Smooth muscle cell (in vitro differentiated cells): ENCODE results near the gene IL36RN. TPM values are rescaled to one million over a fixed set of nuclear protein-coding genes. Genes with fewer than 3 reads are reported as not detected.

ENCODE experiments used
- DNase-seq: peaks from one replicate; lab custom pipeline; 2025; ENCODE audit not compliant: unreplicated experiment; lab: John Stamatoyannopoulos, UW
- H2AFZ ChIP-seq: fragments of 200-600 bp; sonication (generic); 2 replicates; pipeline ENCODE4 v1.6.0; 2016; ENCODE audit warnings: antibody characterized with exemption, low read depth, mild to moderate bottlenecking
- H3F3A ChIP-seq: fragments of 200-600 bp; sonication (generic); 2 replicates; pipeline ENCODE4 v1.6.0; 2017; ENCODE audit warnings: antibody characterized with exemption, low read depth
- H3K27ac ChIP-seq: fragments of 200-600 bp; sonication (generic); 2 replicates; pipeline ENCODE4 v1.5.1; 2016; ENCODE audit warnings: low read depth, mild to moderate bottlenecking
- H3K27me3 ChIP-seq: fragments of 200-600 bp; sonication (generic); 2 replicates; pipeline ENCODE4 v1.6.1; 2016; ENCODE audit warnings: low read depth, mild to moderate bottlenecking
- H3K36me3 ChIP-seq: fragments of 200-600 bp; sonication (generic); 2 replicates; pipeline ENCODE4 v1.5.1; 2016; ENCODE audit warnings: low read depth
- H3K4me1 ChIP-seq: fragments of 200-600 bp; sonication (generic); 2 replicates; pipeline ENCODE4 v1.5.1; 2016; ENCODE audit warnings: low read depth
- H3K4me2 ChIP-seq: fragments of 200-600 bp; sonication (generic); 2 replicates; pipeline ENCODE4 v1.6.0; 2016; ENCODE audit warnings: mild to moderate bottlenecking
- H3K4me3 ChIP-seq: fragments of 200-600 bp; sonication (generic); 2 replicates; pipeline ENCODE4 v1.5.1; 2016; ENCODE audit warnings: mild to moderate bottlenecking
- H3K79me2 ChIP-seq: fragments of 200-600 bp; sonication (generic); 2 replicates; pipeline ENCODE4 v1.6.0; 2016; ENCODE audit warnings: low read depth, mild to moderate bottlenecking
- H3K9ac ChIP-seq: fragments of 200-600 bp; sonication (generic); 2 replicates; pipeline ENCODE4 v1.6.0; 2016; ENCODE audit warnings: low read depth
- H3K9me3 ChIP-seq: fragments of 200-600 bp; sonication (generic); replicated peaks from 2 replicates; pipeline ENCODE4 v1.5.1; 2016; ENCODE audit warnings: low read depth
- H4K20me1 ChIP-seq: fragments of 200-600 bp; sonication (generic); 2 replicates; pipeline ENCODE4 v1.6.0; 2016; ENCODE audit warnings: low read depth
- WGBS: methylation state at CpG from one replicate; pipeline ENCODE4 v1.1.7; 2016; ENCODE audit warnings: low lambda C conversion rate; 5-methylcytosine and 5-hydroxymethylcytosine counted together
- polyA plus RNA-seq: library from polyadenylated mRNA; unstranded; fragments of >200 nt; fragmentation: Nextera tagmentation; extraction: Ambion mirVana; gene quantifications from 2 replicates; pipeline ENCODE4 v1.2.1, GENCODE V29; 2016
- small RNA-seq: library from RNA; depleted of rRNA; stranded (forward); fragments of <200 nt; gene quantifications from one replicate; pipeline ENCODE3, GENCODE V24; 2014
- total RNA-seq: library from RNA; depleted of rRNA; stranded (reverse); fragments of >200 nt; gene quantifications from 2 replicates; pipeline ENCODE4 v1.2.3, GENCODE V29; 2014
- TF ChIP-seq, protein P1 (sequence below): fragments of 200-600 bp; sonication (generic); IDR thresholded peaks from 2 replicates; pipeline ENCODE4 v1.5.1; 2017; ENCODE audit warnings: borderline replicate concordance, mild to moderate bottlenecking, antibody characterized with exemption; ENCODE audit not compliant: insufficient read depth, poor library complexity, severe bottlenecking

IL36RN gene
- total and polyA plus RNA-seq, 2 experiments from 2014 or later, result 1.5 to 7.8 TPM

DNA sequence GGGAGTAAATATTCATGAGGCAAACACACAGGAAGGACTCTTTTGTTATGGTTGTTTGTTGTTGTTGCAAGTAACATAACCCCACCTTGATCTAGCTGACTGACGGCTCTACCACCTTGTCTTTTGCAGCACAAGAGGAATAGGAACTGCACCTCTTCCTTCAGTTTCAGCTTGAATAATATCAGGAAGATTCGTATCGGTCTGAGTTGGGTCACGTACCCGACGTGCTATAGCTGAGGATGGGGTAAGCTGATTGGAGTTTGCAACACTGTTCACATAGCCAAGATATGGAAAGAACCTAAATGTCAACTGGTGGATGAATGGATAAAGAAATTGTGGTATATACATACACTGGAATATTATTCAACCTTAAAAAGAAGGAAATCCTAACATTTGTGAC, 53.9 kb downstream of the IL36RN start:
- no peak overlapping the region for H3K27ac ChIP-seq
- H3K27me3 ChIP-seq, result no peaks in the 10 kb centered on the region
- H3F3A ChIP-seq, result no peaks in the 10 kb centered on the region
- H3K9ac ChIP-seq, result no peak overlapping the region
- no peak overlapping the region for H3K4me3 ChIP-seq
- no peak overlapping the region for H2AFZ ChIP-seq
- H3K4me1 ChIP-seq, result no peaks in the 10 kb centered on the region
- H4K20me1 ChIP-seq, result no peaks in the 10 kb centered on the region
- no peaks in the 10 kb centered on the region for H3K9me3 ChIP-seq
- no peak overlapping the region for H3K4me2 ChIP-seq
- no peaks in the 10 kb centered on the region for H3K36me3 ChIP-seq
- DNase-seq, result no peak
- WGBS, result 94% methylated on average over 6 of the region's 6 CpGs
- TF ChIP-seq, protein P1, sequence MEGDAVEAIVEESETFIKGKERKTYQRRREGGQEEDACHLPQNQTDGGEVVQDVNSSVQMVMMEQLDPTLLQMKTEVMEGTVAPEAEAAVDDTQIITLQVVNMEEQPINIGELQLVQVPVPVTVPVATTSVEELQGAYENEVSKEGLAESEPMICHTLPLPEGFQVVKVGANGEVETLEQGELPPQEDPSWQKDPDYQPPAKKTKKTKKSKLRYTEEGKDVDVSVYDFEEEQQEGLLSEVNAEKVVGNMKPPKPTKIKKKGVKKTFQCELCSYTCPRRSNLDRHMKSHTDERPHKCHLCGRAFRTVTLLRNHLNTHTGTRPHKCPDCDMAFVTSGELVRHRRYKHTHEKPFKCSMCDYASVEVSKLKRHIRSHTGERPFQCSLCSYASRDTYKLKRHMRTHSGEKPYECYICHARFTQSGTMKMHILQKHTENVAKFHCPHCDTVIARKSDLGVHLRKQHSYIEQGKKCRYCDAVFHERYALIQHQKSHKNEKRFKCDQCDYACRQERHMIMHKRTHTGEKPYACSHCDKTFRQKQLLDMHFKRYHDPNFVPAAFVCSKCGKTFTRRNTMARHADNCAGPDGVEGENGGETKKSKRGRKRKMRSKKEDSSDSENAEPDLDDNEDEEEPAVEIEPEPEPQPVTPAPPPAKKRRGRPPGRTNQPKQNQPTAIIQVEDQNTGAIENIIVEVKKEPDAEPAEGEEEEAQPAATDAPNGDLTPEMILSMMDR, result no peak
- no peaks in the 10 kb centered on the region for H3K79me2 ChIP-seq

DNA sequence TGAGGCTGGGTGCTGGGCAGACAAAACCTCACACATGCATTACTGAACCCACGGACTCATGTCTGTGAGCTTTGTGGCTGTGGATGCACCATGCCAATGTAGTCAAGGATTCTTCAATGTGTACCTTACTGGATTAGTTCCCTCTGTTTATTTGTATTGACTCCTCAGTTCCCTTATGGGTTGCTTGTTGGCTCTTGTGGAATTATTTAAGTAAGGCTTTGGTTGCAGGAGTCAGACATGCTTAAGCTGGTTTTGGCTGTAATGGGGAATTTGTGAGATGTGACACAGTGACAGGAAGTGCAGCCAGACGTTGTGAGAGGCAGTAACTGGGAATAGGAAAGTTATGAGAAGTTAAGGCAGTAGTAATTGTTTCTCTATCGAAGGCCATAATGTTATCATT, 54.8 kb downstream of the IL36RN start:
- Histone ChIP-seq H3K4me2 (peak overlapping the region; percentile 14), H4K20me1 (no peaks in the 10 kb centered on the region), H3K79me2 (no peaks in the 10 kb centered on the region), H3K4me1 (no peaks in the 10 kb centered on the region), H3F3A (no peaks in the 10 kb centered on the region), H3K27ac (peak overlapping the region; percentile 64), H3K9ac (no peak overlapping the region), H3K9me3 (no peaks in the 10 kb centered on the region), H3K36me3 (no peaks in the 10 kb centered on the region), H3K27me3 (no peaks in the 10 kb centered on the region), H3K4me3 (no peak overlapping the region), H2AFZ (no peak overlapping the region)
- WGBS, result 37% methylated on average over 3 of the region's 3 CpGs
- no peak for DNase-seq
- TF ChIP-seq, protein P1, result no peak

Small RNA genes within 50 kb of the gene (small RNA-seq; reads per million reads assigned to genes)
- gene RNU6-1180P, result not detected

Other genes starting within 250 kb of the IL36RN start
- gene IL1B, start 222.4 kb upstream of the IL36RN start, total RNA-seq, result not detected in 2 replicates
- gene IL1B, start 222.4 kb upstream of the IL36RN start, polyA plus RNA-seq, result not detected in 2 replicates
- 1.9 TPM in 1 of 2 replicates, not detected in the other for gene IL37, start 148.0 kb upstream of the IL36RN start, total RNA-seq
- not detected in 2 replicates for gene IL37, start 148.0 kb upstream of the IL36RN start, polyA plus RNA-seq
- 0.22 and 0.27 TPM in 2 replicates for gene IL36G, start 81.2 kb upstream of the IL36RN start, total RNA-seq
- gene IL36G, start 81.2 kb upstream of the IL36RN start, polyA plus RNA-seq, result 0.30 and 1.1 TPM in 2 replicates
- not detected in 2 replicates for gene IL36A, start 53.7 kb upstream of the IL36RN start, total RNA-seq
- gene IL36A, start 53.7 kb upstream of the IL36RN start, polyA plus RNA-seq, result not detected in 2 replicates
- gene IL36B, start 6.3 kb upstream of the IL36RN start, total RNA-seq, result not detected in 2 replicates
- gene IL36B, start 6.3 kb upstream of the IL36RN start, polyA plus RNA-seq, result not detected in 2 replicates
- gene IL1F10, start 8.8 kb downstream of the IL36RN start, total RNA-seq, result not detected in 2 replicates
- not detected in 2 replicates for gene IL1F10, start 8.8 kb downstream of the IL36RN start, polyA plus RNA-seq
- 1.1 and 2.2 TPM in 2 replicates for gene IL1RN, start 68.4 kb downstream of the IL36RN start, total RNA-seq
- gene IL1RN, start 68.4 kb downstream of the IL36RN start, polyA plus RNA-seq, result 2.0 and 3.3 TPM in 2 replicates
- gene PSD4, start 114.8 kb downstream of the IL36RN start, total RNA-seq, result 7.3 and 9.3 TPM in 2 replicates
- gene PSD4, start 114.8 kb downstream of the IL36RN start, polyA plus RNA-seq, result 7.8 and 9.5 TPM in 2 replicates
- not detected in 2 replicates for gene PAX8, start 219.7 kb downstream of the IL36RN start, total RNA-seq
- 0.34 TPM in 1 of 2 replicates, not detected in the other for gene PAX8, start 219.7 kb downstream of the IL36RN start, polyA plus RNA-seq